Stimulated activated CD4-positive, alpha-beta T cell treated with anti-CD3 and anti-CD28 coated beads, Interleukin-15, amount 100 ng/mL, for 1 hour (primary cell): ENCODE measurements around the gene PHETA1.

ENCODE experiments used
- DNase-seq, 2 donors: peaks; one replicate each; pipeline ENCODE4 v3.0.0-alpha.2; 2020; ENCODE audit warnings: low read depth in 1 of 2, low spot score in 1 of 2

Gene PHETA1

GRCh38 chr12:111368788-111369495 is at the start of gene PHETA1:
Gene PHETA1 (minus strand): TSS chr12:111369095. CDS start chr12:111363427, 5,668 bp downstream.
- DNase-seq = peak; percentile 48 to 76

GRCh38 chr12:111418594-111418880 is 49.6 kb upstream of the PHETA1 start:
- no peak for DNase-seq

GRCh38 chr12:111417784-111418593 is 49.1 kb upstream of the PHETA1 start:
- DNase-seq = no peak

- DNase-seq = no peak
These were observed 48.4 kb upstream of the PHETA1 start for GRCh38 chr12:111417290-111417689.

- no peak for DNase-seq
These were observed 45.9 kb upstream of the PHETA1 start for GRCh38 chr12:111414711-111415252.

- no peak for DNase-seq
These were observed 44.7 kb upstream of the PHETA1 start for GRCh38 chr12:111413442-111414086.

GRCh38 chr12:111412830-111413441 is 44.0 kb upstream of the PHETA1 start:
- no peak for DNase-seq

- DNase-seq = no peak
These were observed 43.3 kb upstream of the PHETA1 start for GRCh38 chr12:111412007-111412829.

GRCh38 chr12:111411185-111411764 is 42.4 kb upstream of the PHETA1 start:
- DNase-seq = no peak

GRCh38 chr12:111410431-111411184 is 41.7 kb upstream of the PHETA1 start:
- no peak for DNase-seq

GRCh38 chr12:111409780-111410430 is 41.0 kb upstream of the PHETA1 start:
- DNase-seq = peak in 1 of 2 donors; percentile 29

GRCh38 chr12:111409403-111409779 is 40.5 kb upstream of the PHETA1 start:
- DNase-seq = no peak

- no peak for DNase-seq
These were observed 39.9 kb upstream of the PHETA1 start for GRCh38 chr12:111408686-111409402.

GRCh38 chr12:111408116-111408440 is 39.2 kb upstream of the PHETA1 start:
- no peak for DNase-seq

- DNase-seq = no peak
These were observed 38.7 kb upstream of the PHETA1 start for GRCh38 chr12:111407377-111408115.

- peak in 1 of 2 donors; percentile 36 for DNase-seq
These were observed 37.8 kb upstream of the PHETA1 start for GRCh38 chr12:111406474-111407376.
